Skeletal muscle tissue (tissue), 4 donors: ENCODE results near the gene EIF5A. TPM values are rescaled to one million over a fixed set of nuclear protein-coding genes. Genes with fewer than 3 reads are reported as not detected.

Experiments used
- H3K27ac ChIP-seq: one replicate; pipeline ENCODE4 v1.7.0; 2013; ENCODE audit warnings: mild to moderate bottlenecking, low read depth, low read length, inconsistent platforms
- H3K27me3 ChIP-seq, 3 donors: one replicate each; pipeline ENCODE4 v1.7.0; 2013; ENCODE audit warnings: low read length in 3 of 3; ENCODE audit not compliant: control insufficient read depth in 3 of 3, insufficient read depth in 3 of 3
- H3K36me3 ChIP-seq, 3 donors: one replicate each; pipeline ENCODE4 v1.7.0; 2013; ENCODE audit warnings: low read length in 3 of 3; ENCODE audit not compliant: control insufficient read depth in 3 of 3, insufficient read depth in 3 of 3
- H3K4me1 ChIP-seq, 3 donors: one replicate each; pipeline ENCODE4 v1.7.0; 2013; ENCODE audit warnings: low read length in 3 of 3, mild to moderate bottlenecking in 3 of 3; ENCODE audit not compliant: control insufficient read depth in 3 of 3, insufficient read depth in 3 of 3
- H3K4me3 ChIP-seq, 3 donors: one replicate each; pipeline ENCODE4 v1.7.0; 2013; ENCODE audit warnings: low read length in 3 of 3
- H3K9ac ChIP-seq, 3 donors: one replicate each; pipeline ENCODE4 v1.7.0; 2013; ENCODE audit warnings: low read length in 3 of 3, mild to moderate bottlenecking in 3 of 3, moderate library complexity in 2 of 3, low read depth in 1 of 3
- H3K9me3 ChIP-seq, 3 donors: one replicate each; pipeline ENCODE4 v1.7.0; 2013; ENCODE audit warnings: low read length in 3 of 3; ENCODE audit not compliant: control insufficient read depth in 3 of 3
- total RNA-seq: library from RNA; depleted of rRNA; stranded (reverse); fragments of >200 nt; gene quantifications from one replicate; pipeline ENCODE4 v1.2.3, GENCODE V29; 2014
- donor health status: Osteomylitis.

EIF5A gene
- 185 TPM for total RNA-seq

DNA sequence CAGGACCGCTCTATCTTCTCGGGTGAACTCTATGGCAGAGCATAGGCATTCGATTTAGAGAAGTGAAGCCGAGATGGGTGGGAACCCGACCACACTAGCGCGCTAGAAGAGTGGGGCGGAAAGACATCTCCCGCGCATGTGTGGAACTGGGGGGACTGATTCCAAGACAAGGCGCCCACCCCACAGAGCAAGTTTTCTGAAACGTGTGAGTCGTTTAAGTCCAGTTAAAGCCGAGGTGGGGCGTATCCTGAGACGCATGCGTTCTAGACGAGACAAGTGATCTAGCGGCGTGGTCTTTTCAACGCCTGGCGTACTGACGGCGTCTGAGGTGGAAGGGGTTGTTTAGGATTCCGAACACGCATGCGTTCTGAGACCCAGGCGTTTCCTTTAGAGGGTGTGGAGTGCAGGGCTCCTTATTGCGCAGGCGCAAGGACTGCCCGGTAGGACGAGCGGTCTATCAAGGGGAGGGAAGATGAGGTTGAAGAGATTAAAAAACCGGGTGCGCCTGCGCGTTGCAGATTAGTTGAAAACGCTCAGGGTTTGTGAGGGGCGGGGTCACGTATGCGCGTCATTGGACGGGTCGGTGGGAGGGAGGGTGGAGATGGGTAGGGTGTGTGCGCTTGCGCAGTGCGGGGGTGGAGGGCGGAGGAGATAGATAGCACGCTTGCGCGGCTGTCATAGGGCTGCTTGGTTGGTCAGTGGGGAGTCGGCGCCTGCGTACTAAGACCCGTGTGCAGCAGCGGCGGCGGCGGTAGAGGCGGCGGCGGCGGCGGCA is at the start of gene EIF5A:
Gene EIF5A (plus strand): TSS at position 718 of the 775 bp plus-strand sequence. CDS start 2,008 bp downstream, outside the sequence.
- no peaks in the 10 kb centered on the region for H3K9me3 ChIP-seq
- H3K9ac ChIP-seq = peak within 1 kb of the TSS; percentile 87 to 97 (median 93)
- peaks cover 23 to 25% (median 23%) of the 10 kb centered on the region in 3 donors for H3K36me3 ChIP-seq
- H3K4me3 ChIP-seq = peak within 1 kb of the TSS; percentile 76 to 93 (median 88)
- H3K27ac ChIP-seq = peak within 1 kb of the TSS; percentile 98
- no peaks in the 10 kb centered on the region for H3K27me3 ChIP-seq
- peaks cover 27 to 36% (median 34%) of the 10 kb centered on the region in 3 donors for H3K4me1 ChIP-seq

DNA sequence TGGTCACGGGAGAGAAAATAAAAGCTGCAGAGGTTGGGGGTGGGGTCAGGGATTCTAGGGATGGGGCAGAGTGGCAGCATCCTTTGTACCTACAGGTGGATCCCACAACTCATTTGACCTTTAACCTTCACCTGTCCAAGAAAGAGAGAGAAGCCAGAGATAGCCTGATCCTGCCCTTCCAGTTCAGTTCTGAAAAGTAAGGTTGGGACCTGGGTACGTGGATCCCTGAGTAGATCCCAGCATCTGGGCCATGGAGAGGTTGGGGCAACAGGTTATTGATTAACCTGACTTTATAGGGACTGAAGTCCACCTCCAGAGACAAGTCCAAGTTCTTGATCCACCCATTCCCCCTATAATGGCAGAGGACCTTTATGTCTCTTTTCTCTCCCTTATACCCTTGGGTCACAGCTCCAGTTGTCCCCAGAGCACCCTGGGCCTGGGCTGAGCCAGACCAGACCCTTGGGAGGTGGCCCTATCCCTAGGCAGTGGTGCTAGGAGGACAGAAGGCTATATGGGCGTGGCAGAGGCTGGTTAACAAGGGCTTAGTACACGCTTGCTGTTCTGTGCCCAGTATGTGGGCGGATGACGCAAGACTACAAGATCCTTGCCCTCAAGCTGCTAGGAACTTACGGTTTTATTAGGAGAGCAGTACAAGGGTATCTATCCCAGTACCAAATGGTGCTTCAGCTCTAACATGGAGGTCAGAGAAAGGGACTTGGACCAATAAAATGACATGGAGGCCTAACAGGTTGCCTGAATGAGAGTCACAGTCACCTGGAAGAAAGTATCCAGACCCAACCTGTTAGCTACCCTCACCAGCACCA is 48.5 kb upstream of the EIF5A start:
- Histone ChIP-seq H3K36me3 (peaks cover 38 to 46% (median 39%) of the 10 kb centered on the region in 3 donors), H3K27me3 (peaks cover 25 to 37% (median 36%) of the 10 kb centered on the region in 3 donors), H3K9me3 (no peaks in the 10 kb centered on the region), H3K4me3 (no peak overlapping the region), H3K9ac (no peak overlapping the region), H3K27ac (no peak overlapping the region), H3K4me1 (peaks cover 13 to 26% (median 20%) of the 10 kb centered on the region in 3 donors)

DNA sequence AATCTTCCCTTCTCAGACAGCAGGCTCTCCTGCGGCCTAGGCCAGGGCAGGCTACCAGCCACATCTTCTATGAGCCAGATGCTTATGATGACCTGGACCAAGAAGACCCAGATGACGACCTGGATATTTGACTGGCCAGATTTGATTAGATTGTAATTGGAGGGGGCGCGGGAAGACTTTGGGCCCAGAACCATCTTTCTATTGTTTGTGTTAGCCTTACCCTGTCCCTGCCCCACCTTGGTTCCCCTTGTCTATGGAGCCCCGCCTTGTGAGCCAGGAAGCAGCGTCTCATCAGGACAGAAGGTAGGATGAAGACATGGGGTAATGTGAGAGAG is 47.9 kb upstream of the EIF5A start:
- Histone ChIP-seq H3K4me3 (no peak overlapping the region), H3K4me1 (peaks cover 13 to 26% (median 20%) of the 10 kb centered on the region in 3 donors), H3K36me3 (peaks cover 32 to 41% (median 38%) of the 10 kb centered on the region in 3 donors), H3K27me3 (peaks cover 25 to 39% (median 37%) of the 10 kb centered on the region in 3 donors), H3K9me3 (no peaks in the 10 kb centered on the region), H3K27ac (no peak overlapping the region), H3K9ac (no peak overlapping the region)

DNA sequence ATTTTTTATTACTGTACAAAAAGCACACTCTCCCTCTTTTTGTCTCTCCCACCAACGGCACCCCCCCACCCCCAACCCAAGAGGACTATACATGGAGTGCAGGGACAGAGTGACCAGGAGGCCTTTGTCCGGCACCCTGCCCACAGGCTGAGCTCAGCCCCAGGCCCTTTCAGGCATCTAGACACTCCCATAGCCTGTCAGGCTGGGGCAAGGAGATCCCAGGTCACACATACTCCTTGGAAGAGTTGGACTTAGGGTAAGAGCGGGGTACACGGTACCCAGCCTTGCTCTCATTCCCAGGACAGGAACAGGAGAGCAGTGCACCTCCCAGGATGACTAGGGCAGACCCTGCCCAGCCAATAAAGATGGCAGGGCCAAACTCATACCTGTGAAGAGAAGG is 47.3 kb upstream of the EIF5A start:
- peaks cover 13 to 26% (median 20%) of the 10 kb centered on the region in 3 donors for H3K4me1 ChIP-seq
- H3K27me3 ChIP-seq = peaks cover 25 to 40% (median 37%) of the 10 kb centered on the region in 3 donors
- peak overlapping the region in 1 of 3 donors; percentile 71 for H3K9ac ChIP-seq
- H3K9me3 ChIP-seq = no peaks in the 10 kb centered on the region
- H3K4me3 ChIP-seq = no peak overlapping the region
- peaks cover 26 to 34% (median 32%) of the 10 kb centered on the region in 3 donors for H3K36me3 ChIP-seq
- no peak overlapping the region for H3K27ac ChIP-seq

DNA sequence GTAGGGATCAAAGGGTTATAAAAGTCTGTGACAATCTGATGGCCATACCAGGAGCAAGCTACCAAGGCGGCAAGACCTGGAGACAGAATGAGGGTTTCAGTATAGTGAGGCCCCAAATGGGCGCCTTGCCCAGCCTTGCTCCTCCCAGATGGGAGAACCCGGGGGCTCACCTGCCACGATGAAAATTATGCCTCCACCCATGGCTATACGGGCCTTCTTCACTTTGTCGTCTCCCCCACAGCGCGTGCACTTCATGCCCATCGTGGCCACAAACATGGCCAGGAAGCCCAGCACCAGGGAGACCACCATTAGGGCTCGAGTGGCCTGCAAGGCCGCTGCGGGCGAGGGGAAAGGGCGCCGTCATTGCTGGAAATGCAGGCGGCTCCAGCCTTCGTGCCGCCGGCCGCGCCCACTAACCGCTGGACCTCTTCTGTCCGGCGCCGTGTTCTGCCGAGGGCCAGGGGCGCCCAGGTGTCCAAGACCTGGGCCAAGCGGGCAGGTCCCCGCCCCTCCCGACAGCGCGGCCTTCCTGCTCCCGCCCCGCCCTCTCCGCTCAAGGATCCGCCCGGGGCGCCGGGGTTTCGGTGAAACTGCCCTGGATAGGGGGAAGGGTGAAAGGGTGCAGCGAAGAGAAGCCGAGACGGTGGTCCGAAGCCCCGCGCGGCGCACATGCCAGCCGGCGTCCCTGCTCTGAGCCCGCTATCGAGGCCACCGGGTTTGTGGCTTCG is 46.6 kb upstream of the EIF5A start:
- no peak overlapping the region for H3K27ac ChIP-seq
- peaks cover 25 to 40% (median 37%) of the 10 kb centered on the region in 3 donors for H3K27me3 ChIP-seq
- peaks cover 26 to 34% (median 29%) of the 10 kb centered on the region in 3 donors for H3K36me3 ChIP-seq
- peaks cover 13 to 26% (median 20%) of the 10 kb centered on the region in 3 donors for H3K4me1 ChIP-seq
- H3K9ac ChIP-seq = peak overlapping the region; percentile 57 to 71 (median 59)
- H3K4me3 ChIP-seq = peak overlapping the region; percentile 36 to 56 (median 54)
- no peaks in the 10 kb centered on the region for H3K9me3 ChIP-seq

DNA sequence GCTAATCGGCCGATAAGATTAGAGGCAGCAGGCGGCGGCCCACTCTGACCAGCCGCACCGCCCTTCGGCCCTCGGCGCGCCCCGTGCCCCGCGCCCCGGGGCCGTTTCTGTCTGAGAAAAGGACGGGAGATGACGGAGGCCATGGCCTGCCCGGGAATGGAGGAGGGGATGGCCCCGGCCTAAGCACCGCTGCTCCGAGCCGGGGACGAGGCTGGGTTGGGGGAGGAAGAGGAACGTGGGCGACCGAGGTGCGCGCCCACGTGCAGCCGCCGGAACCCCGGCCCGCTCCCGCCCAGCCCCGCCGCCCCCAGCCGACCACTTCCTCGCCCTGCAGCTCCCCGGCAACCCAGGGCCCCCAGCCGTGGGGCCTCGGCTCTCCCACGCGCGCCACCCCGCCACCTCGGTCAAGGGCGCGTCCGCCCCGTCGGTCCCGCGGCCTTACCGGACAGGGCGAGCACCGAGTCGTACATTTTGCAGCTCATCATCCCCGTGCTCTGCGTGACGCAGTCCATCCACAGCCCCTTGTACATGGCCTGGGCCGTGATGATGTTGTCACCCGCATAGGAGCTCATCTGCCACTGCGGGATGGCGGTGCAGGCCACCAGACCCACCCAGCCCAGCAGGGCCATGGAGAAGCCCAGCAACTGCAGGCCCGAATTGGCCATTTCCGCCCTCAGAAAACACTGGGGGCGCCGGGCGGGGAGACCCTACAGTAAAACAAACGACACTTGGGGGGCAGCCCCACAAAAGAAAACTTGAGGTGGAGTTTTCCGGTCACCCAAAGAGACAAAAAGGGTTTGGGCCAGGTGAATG is 45.8 kb upstream of the EIF5A start:
- Histone ChIP-seq H3K9ac (peak overlapping the region; percentile 43 to 71 (median 59)), H3K9me3 (no peaks in the 10 kb centered on the region), H3K36me3 (peaks cover 22 to 27% (median 25%) of the 10 kb centered on the region in 3 donors)

DNA sequence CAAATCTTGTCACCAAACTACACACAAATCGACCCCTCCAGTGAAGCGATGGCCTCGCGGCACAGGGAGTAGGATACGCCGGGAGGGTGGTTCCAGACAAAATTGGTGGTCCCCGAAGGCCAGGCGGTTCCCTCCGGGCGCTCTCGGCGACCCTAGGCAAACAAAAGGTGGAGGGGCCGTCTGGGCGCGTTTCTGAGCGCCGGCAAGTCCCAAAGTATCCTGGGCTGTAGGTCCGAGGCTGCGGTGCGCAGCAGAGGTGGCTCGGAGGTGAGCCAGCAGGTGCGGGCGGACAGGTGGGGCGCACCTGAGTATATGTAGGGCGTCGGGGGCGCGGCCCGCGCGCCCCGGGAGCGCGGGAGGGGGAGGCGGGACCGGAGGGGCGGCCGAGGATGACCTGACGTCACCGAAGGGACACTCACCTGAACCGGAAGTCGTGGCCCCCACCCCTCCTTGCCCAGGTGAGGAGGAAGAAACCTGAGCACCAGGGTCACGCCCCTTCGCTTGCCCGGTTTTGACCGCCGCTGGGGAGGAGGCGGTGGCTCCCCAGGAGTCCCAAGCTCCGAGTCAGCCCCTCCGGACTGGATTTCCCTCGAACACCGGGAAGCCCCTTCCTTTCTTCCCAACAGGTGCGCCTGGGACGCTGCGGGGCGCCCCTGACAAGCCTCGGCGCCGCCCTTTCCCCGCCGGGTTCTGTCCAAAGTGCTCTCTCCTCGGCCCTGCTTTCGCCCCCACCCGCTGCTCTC is 45.1 kb upstream of the EIF5A start, which contains the start of gene CLDN7:
Gene CLDN7 (minus strand): TSS at position 287 of the 743 bp plus-strand sequence. CDS start 435 bp downstream, outside the sequence.
- peak within 1 kb of the TSS in 2 of 3 donors; percentile 59 to 71 for H3K9ac ChIP-seq
- peaks cover 25 to 40% (median 37%) of the 10 kb centered on the region in 3 donors for H3K27me3 ChIP-seq
- H3K4me1 ChIP-seq = peaks cover 13 to 26% (median 20%) of the 10 kb centered on the region in 3 donors
- no peak within 1 kb of the TSS for H3K27ac ChIP-seq
- peak within 1 kb of the TSS; percentile 36 to 56 (median 45) for H3K4me3 ChIP-seq
- H3K36me3 ChIP-seq = peaks cover 15 to 21% (median 17%) of the 10 kb centered on the region in 3 donors
- H3K9me3 ChIP-seq = no peaks in the 10 kb centered on the region

More for the DNA sequence above, 45.8 kb upstream of the EIF5A start:
- Histone ChIP-seq H3K27ac (no peak overlapping the region), H3K27me3 (peaks cover 25 to 40% (median 37%) of the 10 kb centered on the region in 3 donors), H3K4me1 (peaks cover 13 to 26% (median 20%) of the 10 kb centered on the region in 3 donors), H3K4me3 (peak overlapping the region; percentile 36 to 56 (median 54))

DNA sequence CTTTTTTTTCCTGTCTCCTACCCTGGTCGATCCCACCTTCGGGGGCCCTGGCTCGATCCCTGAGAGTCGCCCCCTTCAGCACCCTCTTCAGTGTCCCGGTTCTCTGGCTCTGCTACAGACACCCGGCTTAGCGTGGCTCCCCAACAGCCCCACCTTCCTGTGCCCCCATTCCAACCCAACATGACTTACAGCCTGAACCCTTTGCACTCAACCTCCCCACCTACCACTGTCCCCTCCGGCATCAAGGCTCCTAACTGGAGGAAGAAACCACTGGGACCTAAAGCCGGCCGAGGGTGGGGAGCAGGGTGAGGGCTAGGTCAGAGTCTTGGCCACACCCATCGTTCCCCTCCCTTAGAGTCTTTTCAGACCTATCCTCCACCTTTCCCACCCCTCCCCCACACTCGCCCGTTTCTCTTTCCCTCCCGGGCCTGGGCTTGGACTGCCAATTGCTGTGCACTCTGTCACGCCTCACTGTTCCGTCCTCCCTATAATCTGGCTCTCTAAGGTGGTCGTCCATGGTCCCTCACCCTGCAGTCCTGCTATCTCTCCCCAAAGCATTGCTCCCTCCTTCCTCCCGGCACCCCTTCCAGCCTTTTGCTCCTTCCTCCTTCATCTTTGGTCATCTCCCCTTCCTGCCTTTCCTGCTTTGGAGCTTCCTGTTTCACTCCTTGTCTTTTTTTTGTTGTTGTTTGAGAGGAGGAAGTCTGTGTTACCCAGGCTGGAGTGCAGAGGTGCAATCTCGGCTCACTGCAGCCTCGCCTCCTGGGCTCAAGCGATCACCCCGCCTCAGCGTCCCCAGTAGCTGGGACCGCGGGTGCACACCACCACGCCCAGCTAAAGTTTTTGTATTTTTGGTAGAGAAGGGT is 44.3 kb upstream of the EIF5A start:
- Histone ChIP-seq H3K9ac (no peak overlapping the region), H3K27me3 (peaks cover 25 to 40% (median 37%) of the 10 kb centered on the region in 3 donors), H3K36me3 (peaks cover 13 to 15% (median 14%) of the 10 kb centered on the region in 3 donors), H3K9me3 (no peaks in the 10 kb centered on the region), H3K4me1 (peaks cover 13 to 26% (median 20%) of the 10 kb centered on the region in 3 donors), H3K4me3 (peak overlapping the region in 2 of 3 donors; percentile 45 to 54), H3K27ac (no peak overlapping the region)
